DOHH2 (cell line): Measurements from ENCODE around the gene EFL1.

Experiments
- EZH2phosphoT487 ChIP-seq: fragments of 200-600 bp; sonication (generic); IDR thresholded peaks from 2 replicates; pipeline ENCODE4 v1.6.1; 2017; ENCODE audit warnings: borderline replicate concordance, mild to moderate bottlenecking, antibody characterized with exemption, low read length, moderate library complexity, mixed read lengths
- TF ChIP-seq, protein P1 (sequence below): fragments of 200-600 bp; sonication (generic); IDR thresholded peaks from one replicate; pipeline ENCODE4 v1.5.1; 2014; ENCODE audit warnings: antibody characterized with exemption, mild to moderate bottlenecking, low read depth, low read length; ENCODE audit not compliant: poor library complexity, severe bottlenecking

DNA sequence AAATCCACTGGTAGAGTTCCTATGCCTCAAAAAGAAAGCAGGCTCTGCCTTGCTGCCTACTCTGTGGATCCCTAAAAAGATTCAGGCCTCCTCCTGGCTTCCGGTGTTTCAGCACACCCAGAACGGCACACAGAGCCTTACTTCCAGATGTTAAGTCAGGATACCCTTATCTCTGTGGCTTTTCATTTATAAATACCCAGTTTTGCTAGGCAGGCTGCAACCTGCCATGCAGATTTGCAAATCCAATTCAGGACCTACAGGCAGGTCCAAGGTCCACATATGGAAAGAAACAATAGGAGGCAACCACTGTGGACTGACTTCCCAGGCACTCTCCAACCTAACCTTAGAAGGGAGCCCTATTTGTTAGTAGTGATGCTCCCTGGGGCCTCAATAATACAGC, 30.7 kb downstream of the EFL1 start:
- TF ChIP-seq, protein P1, sequence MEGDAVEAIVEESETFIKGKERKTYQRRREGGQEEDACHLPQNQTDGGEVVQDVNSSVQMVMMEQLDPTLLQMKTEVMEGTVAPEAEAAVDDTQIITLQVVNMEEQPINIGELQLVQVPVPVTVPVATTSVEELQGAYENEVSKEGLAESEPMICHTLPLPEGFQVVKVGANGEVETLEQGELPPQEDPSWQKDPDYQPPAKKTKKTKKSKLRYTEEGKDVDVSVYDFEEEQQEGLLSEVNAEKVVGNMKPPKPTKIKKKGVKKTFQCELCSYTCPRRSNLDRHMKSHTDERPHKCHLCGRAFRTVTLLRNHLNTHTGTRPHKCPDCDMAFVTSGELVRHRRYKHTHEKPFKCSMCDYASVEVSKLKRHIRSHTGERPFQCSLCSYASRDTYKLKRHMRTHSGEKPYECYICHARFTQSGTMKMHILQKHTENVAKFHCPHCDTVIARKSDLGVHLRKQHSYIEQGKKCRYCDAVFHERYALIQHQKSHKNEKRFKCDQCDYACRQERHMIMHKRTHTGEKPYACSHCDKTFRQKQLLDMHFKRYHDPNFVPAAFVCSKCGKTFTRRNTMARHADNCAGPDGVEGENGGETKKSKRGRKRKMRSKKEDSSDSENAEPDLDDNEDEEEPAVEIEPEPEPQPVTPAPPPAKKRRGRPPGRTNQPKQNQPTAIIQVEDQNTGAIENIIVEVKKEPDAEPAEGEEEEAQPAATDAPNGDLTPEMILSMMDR: no peak
- TF ChIP-seq EZH2phosphoT487: no peak
